ENCODE measurements around the gene HNRNPF.

DNA sequence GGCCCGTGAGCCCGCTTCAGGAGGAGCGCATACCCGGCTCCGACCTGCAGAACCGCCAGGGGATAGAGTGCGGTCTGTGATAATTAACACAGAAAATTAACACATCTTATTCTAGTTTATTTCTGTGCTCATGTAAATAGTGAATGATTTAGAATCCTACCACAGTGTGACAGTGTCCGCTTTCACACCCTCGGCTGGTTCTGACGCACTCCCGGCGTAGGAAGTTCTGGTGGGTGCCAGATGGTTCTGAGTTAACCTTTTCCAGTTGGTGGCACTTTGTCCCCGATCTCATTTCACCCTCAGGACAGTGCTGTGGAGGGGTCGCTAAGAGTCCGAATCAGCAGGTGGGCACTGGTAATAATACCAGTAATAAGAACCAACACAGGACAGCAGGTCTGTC, 65.9 kb downstream of the HNRNPF start:
- TF ChIP-seq EZH2 (IDR thresholded peaks at IDR 0.05; ENCODE audit: insufficient read depth, poor library complexity, severe bottlenecking) (no peak), EZH2phosphoT487 (IDR thresholded peaks at IDR 0.05; ENCODE audit: insufficient read depth, low read depth) (no peak)
